SK-N-SH (cell line): ENCODE measurements around the gene CDC16. TPM values are rescaled to one million over a fixed set of nuclear protein-coding genes. Genes with fewer than 3 reads are reported as not detected.

Experiments used
- CTCF ChIA-PET: fragments of 300-600, 350-600 bp; formaldehyde crosslinking; extraction: SDS; loops from one replicate; lab custom pipeline; 2021; lab: Yijun Ruan, JAX
- POLR2A ChIA-PET: fragments of 350-600 bp; sonication (Branson Sonifier 250); formaldehyde crosslinking; extraction: SDS; loops from one replicate; lab custom pipeline; 2020; ENCODE audit warnings: antibody characterized with exemption, inconsistent platforms; lab: Yijun Ruan, JAX
- DNase-seq: peaks from one replicate; pipeline ENCODE4 v3.0.0; 2012
- H2AFZ ChIP-seq: fragments of 200-600 bp; sonication (generic); 2 replicates; pipeline ENCODE4 v1.8.1; 2016; ENCODE audit warnings: antibody characterized with exemption, mild to moderate bottlenecking, low read depth
- H3F3A ChIP-seq: fragments of 200-600 bp; sonication (generic); replicated peaks from 2 replicates; pipeline ENCODE3; 2016; ENCODE audit warnings: antibody characterized with exemption, mild to moderate bottlenecking; ENCODE audit not compliant: insufficient read depth
- H3K27ac ChIP-seq, 2 experiments: fragments of 200-500 bp in 1 of 2; fragments of 200-600 bp in 1 of 2; sonication (Bioruptor generic) in 1 of 2; sonication (generic), shearing (Covaris generic) in 1 of 2; 2 replicates each; pipeline versions ENCODE4 v1.5.1 to v1.6.1; 2014 to 2016; ENCODE audit warnings: low read depth in 2 of 2, inconsistent platforms in 1 of 2, low read length in 1 of 2, mild to moderate bottlenecking in 1 of 2, mixed read lengths in 1 of 2
- H3K27me3 ChIP-seq: fragments of 200-600 bp; sonication (generic), shearing (Covaris generic); 2 replicates; pipeline ENCODE4 v1.6.1; 2016; ENCODE audit warnings: mixed run types; ENCODE audit not compliant: insufficient read depth
- H3K36me3 ChIP-seq, 2 experiments: fragments of 200-500 bp in 1 of 2; fragments of 200-600 bp in 1 of 2; sonication (Bioruptor generic) in 1 of 2; sonication (generic) in 1 of 2; replicated peaks in 1 of 2; 2 replicates each; pipeline versions ENCODE3 to v1.5.1; 2014 to 2016; ENCODE audit warnings: low read length in 1 of 2, mild to moderate bottlenecking in 1 of 2; ENCODE audit not compliant: insufficient read depth in 2 of 2, control insufficient read depth in 1 of 2
- H3K4me1 ChIP-seq, 2 experiments: fragments of 200-500 bp in 1 of 2; fragments of 200-600 bp in 1 of 2; sonication (Bioruptor generic) in 1 of 2; sonication (generic), shearing (Covaris generic) in 1 of 2; 2 replicates each; pipeline versions ENCODE4 v1.5.1 to v1.6.1; 2014 to 2016; ENCODE audit warnings: low read depth in 1 of 2, low read length in 1 of 2, mixed run types in 1 of 2; ENCODE audit not compliant: insufficient read depth in 2 of 2, control insufficient read depth in 1 of 2
- H3K4me2 ChIP-seq: fragments of 200-600 bp; sonication (generic), shearing (Covaris generic); 2 replicates; pipeline ENCODE4 v1.6.1; 2017; ENCODE audit warnings: mixed run types
- H3K4me3 ChIP-seq, 2 experiments: fragments of 200-500 bp in 1 of 2; fragments of 200-600 bp in 1 of 2; sonication (Bioruptor generic) in 1 of 2; sonication (generic), shearing (Covaris generic) in 1 of 2; 2 replicates each; pipeline versions ENCODE4 v1.5.1 to v1.8.1; 2014 to 2016; ENCODE audit warnings: low read depth in 2 of 2, inconsistent platforms in 1 of 2, low read length in 1 of 2, mild to moderate bottlenecking in 1 of 2, mixed read lengths in 1 of 2, moderate library complexity in 1 of 2
- H3K79me2 ChIP-seq: fragments of 200-600 bp; sonication (generic); 2 replicates; pipeline ENCODE4 v1.8.1; 2017; ENCODE audit warnings: mild to moderate bottlenecking; ENCODE audit not compliant: insufficient read depth
- H3K9ac ChIP-seq: fragments of 200-600 bp; sonication (generic); 2 replicates; pipeline ENCODE4 v1.6.1; 2017; ENCODE audit warnings: mixed run types
- H3K9me2 ChIP-seq: fragments of 200-600 bp; sonication (generic); 2 replicates; pipeline ENCODE4 v1.6.1; 2017; ENCODE audit warnings: mixed run types
- H3K9me3 ChIP-seq: fragments of 200-600 bp; sonication (generic); 2 replicates; pipeline ENCODE4 v1.6.1; 2017; ENCODE audit warnings: mixed run types, mild to moderate bottlenecking, moderate library complexity
- H4K20me1 ChIP-seq: fragments of 200-600 bp; sonication (generic); 2 replicates; pipeline ENCODE4 v1.6.1; 2017; ENCODE audit warnings: mild to moderate bottlenecking, mixed run types; ENCODE audit not compliant: insufficient read depth
- EP300 ChIP-seq, 2 experiments: IDR thresholded peaks; 2 replicates each; pipeline versions ENCODE4 v1.4.0 to v1.6.1; 2012; ENCODE audit warnings: borderline replicate concordance in 1 of 2, low read depth in 1 of 2, low read length in 1 of 2
- GABPA ChIP-seq: IDR thresholded peaks from 2 replicates; pipeline ENCODE4 v1.4.0; 2012; ENCODE audit warnings: low read depth, mild to moderate bottlenecking
- MEF2A ChIP-seq: IDR thresholded peaks from 2 replicates; pipeline ENCODE4 v1.4.0; 2012; ENCODE audit warnings: low read depth, borderline replicate concordance
- POLR2AphosphoS5 ChIP-seq: IDR thresholded peaks from 2 replicates; pipeline ENCODE4 v1.6.1; 2012; ENCODE audit warnings: low read depth, low read length
- RAD21 ChIP-seq: IDR thresholded peaks from 2 replicates; pipeline ENCODE4 v1.6.1; 2012; ENCODE audit warnings: mild to moderate bottlenecking, low read length
- RXRA ChIP-seq: IDR thresholded peaks from 2 replicates; pipeline ENCODE4 v1.4.0; 2012; ENCODE audit warnings: low read depth, mild to moderate bottlenecking, borderline replicate concordance
- SIN3A ChIP-seq: IDR thresholded peaks from 2 replicates; pipeline ENCODE4 v1.6.1; 2012; ENCODE audit warnings: low read depth, mild to moderate bottlenecking, low read length, moderate library complexity, borderline replicate concordance
- SMC3 ChIP-seq: IDR thresholded peaks from 2 replicates; pipeline ENCODE4 v1.6.1; 2012; ENCODE audit warnings: low read depth, low read length, improper control_type of control experiment
- TAF1 ChIP-seq: IDR thresholded peaks from 2 replicates; pipeline ENCODE4 v1.6.1; 2012; ENCODE audit warnings: low read depth, mild to moderate bottlenecking, low read length, moderate library complexity, borderline replicate concordance
- TEAD4 ChIP-seq: IDR thresholded peaks from 2 replicates; pipeline ENCODE4 v1.4.0; 2012; ENCODE audit warnings: mild to moderate bottlenecking, borderline replicate concordance; ENCODE audit not compliant: insufficient read depth
- YY1 ChIP-seq: IDR thresholded peaks from 2 replicates; pipeline ENCODE4 v1.4.0; 2012; ENCODE audit warnings: low read depth, mild to moderate bottlenecking
- WGBS: methylation state at CpG from one replicate; pipeline ENCODE4 v1.1.6; 2017; ENCODE audit warnings: low lambda C conversion rate; 5-methylcytosine and 5-hydroxymethylcytosine counted together
- polyA plus RNA-seq, 3 experiments: library from polyadenylated mRNA; depleted of rRNA; stranded (reverse); fragments of >200 nt; gene quantifications; 2 replicates each; pipeline ENCODE4 v1.2.3, GENCODE V29; 2012
- TF ChIP-seq, protein P1 (sequence below): fragments of 150-350 bp; IDR thresholded peaks from 2 replicates; pipeline ENCODE4 v1.6.1; 2017; ENCODE audit warnings: antibody characterized with exemption, low read length, low read depth, borderline replicate concordance
- TF ChIP-seq, protein P2 (sequence below): IDR thresholded peaks from 2 replicates; pipeline ENCODE4 v1.4.0; 2012; ENCODE audit warnings: low read depth, borderline replicate concordance
- TF ChIP-seq, protein P3 (sequence below): fragments of 200-600 bp; sonication (generic); IDR thresholded peaks from 2 replicates; pipeline ENCODE4 v1.6.1; 2017; ENCODE audit warnings: antibody characterized with exemption, mild to moderate bottlenecking, moderate library complexity

The CDC16 gene
- polyA plus RNA-seq, 1 of the 3 experiments (the other 2 are of a cell fraction) = 56.9 TPM

DNA sequence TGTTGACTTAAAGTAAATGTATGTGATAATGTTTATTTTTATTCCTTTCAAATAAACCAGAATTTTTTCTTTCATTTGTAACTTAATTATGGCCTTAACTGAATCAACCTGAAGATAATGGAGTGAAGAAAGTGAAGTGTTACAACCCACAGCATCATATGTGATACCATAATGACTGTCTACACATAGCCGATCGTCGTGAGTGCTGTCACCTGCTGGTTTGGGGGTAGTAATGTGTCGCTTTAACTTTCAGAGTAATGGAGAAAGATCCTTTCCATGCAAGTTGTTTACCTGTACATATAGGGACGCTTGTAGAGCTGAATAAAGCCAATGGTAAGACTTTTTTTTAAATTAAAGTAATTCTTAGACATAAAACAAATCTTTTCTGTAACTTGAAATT, 9.9 kb downstream of the CDC16 start:
- H3K36me3 ChIP-seq = peaks cover 92 to 95% of the 10 kb centered on the region in 2 experiments

DNA sequence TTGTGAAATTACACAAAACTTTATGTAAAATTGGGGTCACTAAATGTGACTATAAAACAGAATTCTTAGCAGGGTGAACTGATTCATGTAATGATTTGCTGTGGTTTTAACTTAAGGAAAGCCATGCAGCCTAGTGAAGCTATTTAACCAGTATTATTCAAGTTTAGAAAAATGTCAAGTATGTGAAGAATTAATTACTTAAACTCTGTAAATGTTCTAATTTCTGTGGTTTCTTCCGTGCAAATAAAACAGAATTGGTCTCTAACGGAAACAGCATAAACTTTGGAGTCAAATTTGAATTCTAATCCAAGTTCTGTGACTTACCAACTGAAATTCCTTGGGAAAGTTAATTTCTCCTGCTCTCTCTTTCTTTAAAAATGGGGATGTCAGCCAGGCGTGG, 13.3 kb downstream of the CDC16 start:
- H3K27ac ChIP-seq = no peak overlapping the region; a peak in 1 of 4 replicates
- ChIA-PET POLR2A (interaction anchor here (0.6 kb wide), 1 partner anchor 11 kb away, joined by 3 read pairs; no protein-coding TSS in a partner anchor), CTCF (no interaction called here)
- no peak for DNase-seq
- WGBS = 92% methylated on average over 3 of the region's 3 CpGs
- H3K9me2 ChIP-seq = no peaks in the 10 kb centered on the region
- H2AFZ ChIP-seq = no peak overlapping the region
- H3K36me3 ChIP-seq = peaks cover 90 to 92% of the 10 kb centered on the region in 2 experiments
- H3K4me1 ChIP-seq = no peaks in the 10 kb centered on the region
- peaks cover 4% of the 10 kb centered on the region for H3F3A ChIP-seq
- no peak for TF ChIP-seq POLR2AphosphoS5
- TF ChIP-seq GABPA = no peak
- TF ChIP-seq EP300 (IDR thresholded peaks at IDR 0.05; ENCODE audit: borderline replicate concordance in 1 of 2, low read depth in 1 of 2, low read length in 1 of 2) = no peak
- no peak overlapping the region for H3K4me2 ChIP-seq
- no peaks in the 10 kb centered on the region for H3K27me3 ChIP-seq
- H4K20me1 ChIP-seq = no peaks in the 10 kb centered on the region
- no peaks in the 10 kb centered on the region for H3K9me3 ChIP-seq
- no peak overlapping the region for H3K9ac ChIP-seq
- H3K79me2 ChIP-seq = no peaks in the 10 kb centered on the region; the same call in 1 of the 2 replicates
- no peak overlapping the region for H3K4me3 ChIP-seq

More for the DNA sequence above, 9.9 kb downstream of the CDC16 start:
- Histone ChIP-seq H3K9ac (no peak overlapping the region), H3K9me2 (no peaks in the 10 kb centered on the region), H3K79me2 (peaks cover 20% of the 10 kb centered on the region; the same call in 1 of the 2 replicates), H3K27me3 (no peaks in the 10 kb centered on the region), H3K9me3 (no peaks in the 10 kb centered on the region), H3K27ac (no peak overlapping the region), H3F3A (peaks cover 4% of the 10 kb centered on the region), H4K20me1 (no peaks in the 10 kb centered on the region), H2AFZ (no peak overlapping the region), H3K4me2 (no peak overlapping the region), H3K4me3 (no peak overlapping the region)
- ChIA-PET POLR2A (no interaction called here), CTCF (no interaction called here)
- WGBS = 97% methylated on average over 5 of the region's 5 CpGs
- no peak for DNase-seq
- TF ChIP-seq MEF2A (no peak), RAD21 (no peak), YY1 (no peak), TAF1 (no peak), SIN3A (no peak), SMC3 (no peak), TEAD4 (no peak), RXRA (no peak)
- TF ChIP-seq, protein P1, sequence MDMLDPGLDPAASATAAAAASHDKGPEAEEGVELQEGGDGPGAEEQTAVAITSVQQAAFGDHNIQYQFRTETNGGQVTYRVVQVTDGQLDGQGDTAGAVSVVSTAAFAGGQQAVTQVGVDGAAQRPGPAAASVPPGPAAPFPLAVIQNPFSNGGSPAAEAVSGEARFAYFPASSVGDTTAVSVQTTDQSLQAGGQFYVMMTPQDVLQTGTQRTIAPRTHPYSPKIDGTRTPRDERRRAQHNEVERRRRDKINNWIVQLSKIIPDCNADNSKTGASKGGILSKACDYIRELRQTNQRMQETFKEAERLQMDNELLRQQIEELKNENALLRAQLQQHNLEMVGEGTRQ = no peak
- TF ChIP-seq, protein P2, sequence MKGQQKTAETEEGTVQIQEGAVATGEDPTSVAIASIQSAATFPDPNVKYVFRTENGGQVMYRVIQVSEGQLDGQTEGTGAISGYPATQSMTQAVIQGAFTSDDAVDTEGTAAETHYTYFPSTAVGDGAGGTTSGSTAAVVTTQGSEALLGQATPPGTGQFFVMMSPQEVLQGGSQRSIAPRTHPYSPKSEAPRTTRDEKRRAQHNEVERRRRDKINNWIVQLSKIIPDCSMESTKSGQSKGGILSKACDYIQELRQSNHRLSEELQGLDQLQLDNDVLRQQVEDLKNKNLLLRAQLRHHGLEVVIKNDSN = no peak
- TF ChIP-seq, protein P3, sequence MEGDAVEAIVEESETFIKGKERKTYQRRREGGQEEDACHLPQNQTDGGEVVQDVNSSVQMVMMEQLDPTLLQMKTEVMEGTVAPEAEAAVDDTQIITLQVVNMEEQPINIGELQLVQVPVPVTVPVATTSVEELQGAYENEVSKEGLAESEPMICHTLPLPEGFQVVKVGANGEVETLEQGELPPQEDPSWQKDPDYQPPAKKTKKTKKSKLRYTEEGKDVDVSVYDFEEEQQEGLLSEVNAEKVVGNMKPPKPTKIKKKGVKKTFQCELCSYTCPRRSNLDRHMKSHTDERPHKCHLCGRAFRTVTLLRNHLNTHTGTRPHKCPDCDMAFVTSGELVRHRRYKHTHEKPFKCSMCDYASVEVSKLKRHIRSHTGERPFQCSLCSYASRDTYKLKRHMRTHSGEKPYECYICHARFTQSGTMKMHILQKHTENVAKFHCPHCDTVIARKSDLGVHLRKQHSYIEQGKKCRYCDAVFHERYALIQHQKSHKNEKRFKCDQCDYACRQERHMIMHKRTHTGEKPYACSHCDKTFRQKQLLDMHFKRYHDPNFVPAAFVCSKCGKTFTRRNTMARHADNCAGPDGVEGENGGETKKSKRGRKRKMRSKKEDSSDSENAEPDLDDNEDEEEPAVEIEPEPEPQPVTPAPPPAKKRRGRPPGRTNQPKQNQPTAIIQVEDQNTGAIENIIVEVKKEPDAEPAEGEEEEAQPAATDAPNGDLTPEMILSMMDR = no peak
- TF ChIP-seq, all 33 proteins: peak for 0
- H3K4me1 ChIP-seq = peaks cover 0 to 4% of the 10 kb centered on the region in 2 experiments; a peak in 1 of 4 replicates
